DOHH2 (cell line): Measurements from ENCODE around the gene FNDC3B.

Experiments
- H3F3A ChIP-seq: fragments of 200-600 bp; sonication (generic), shearing (Covaris generic); 2 replicates; pipeline ENCODE4 v1.6.0; 2016; ENCODE audit warnings: antibody characterized with exemption, mild to moderate bottlenecking; ENCODE audit not compliant: control insufficient read depth, insufficient read depth
- H3K27ac ChIP-seq: fragments of 200-600 bp; sonication (generic); 2 replicates; pipeline ENCODE4 v1.5.1; 2014; ENCODE audit warnings: low read depth, mild to moderate bottlenecking, low read length, moderate library complexity
- H3K27me3 ChIP-seq: fragments of 200-600 bp; sonication (generic); 2 replicates; pipeline ENCODE4 v1.6.1; 2014; ENCODE audit warnings: mild to moderate bottlenecking, low read length, mixed read lengths; ENCODE audit not compliant: control insufficient read depth
- H3K36me3 ChIP-seq: fragments of 200-600 bp; sonication (generic); 2 replicates; pipeline ENCODE4 v1.6.1; 2014; ENCODE audit warnings: mild to moderate bottlenecking, low read length, moderate library complexity, mixed read lengths; ENCODE audit not compliant: control insufficient read depth
- H3K4me1 ChIP-seq: fragments of 200-600 bp; sonication (generic); 2 replicates; pipeline ENCODE4 v1.6.1; 2014; ENCODE audit warnings: mild to moderate bottlenecking, low read length, mixed read lengths; ENCODE audit not compliant: control insufficient read depth
- H3K4me2 ChIP-seq: fragments of 200-600 bp; sonication (generic); 2 replicates; pipeline ENCODE4 v1.6.0; 2014; ENCODE audit warnings: mild to moderate bottlenecking, low read length, moderate library complexity
- H3K4me3 ChIP-seq: fragments of 200-600 bp; sonication (generic); 2 replicates; pipeline ENCODE4 v1.5.1; 2014; ENCODE audit warnings: mild to moderate bottlenecking, low read length, mixed read lengths
- H3K79me2 ChIP-seq: fragments of 200-600 bp; sonication (generic); 2 replicates; pipeline ENCODE4 v1.6.1; 2014; ENCODE audit warnings: mild to moderate bottlenecking, low read length, mixed read lengths; ENCODE audit not compliant: control insufficient read depth
- H3K9me2 ChIP-seq: fragments of 200-600 bp; sonication (generic); replicated peaks from 2 replicates; pipeline ENCODE4 v1.6.1; 2014; ENCODE audit warnings: mild to moderate bottlenecking, low read length, mixed read lengths; ENCODE audit not compliant: control insufficient read depth
- H3K9me3 ChIP-seq: fragments of 200-600 bp; sonication (generic); 2 replicates; pipeline ENCODE4 v1.6.1; 2014; ENCODE audit warnings: antibody characterized with exemption, low read length, mixed read lengths; ENCODE audit not compliant: control insufficient read depth, insufficient read depth
- H4K20me1 ChIP-seq: fragments of 200-600 bp; sonication (generic); 2 replicates; pipeline ENCODE4 v1.6.0; 2014; ENCODE audit warnings: low read depth, mild to moderate bottlenecking, antibody characterized with exemption, low read length, moderate library complexity; ENCODE audit not compliant: control insufficient read depth, insufficient read depth
- EZH2phosphoT487 ChIP-seq: fragments of 200-600 bp; sonication (generic); IDR thresholded peaks from 2 replicates; pipeline ENCODE4 v1.6.1; 2017; ENCODE audit warnings: borderline replicate concordance, mild to moderate bottlenecking, antibody characterized with exemption, low read length, moderate library complexity, mixed read lengths
- TF ChIP-seq, protein P1 (sequence below): fragments of 200-600 bp; sonication (generic); IDR thresholded peaks from one replicate; pipeline ENCODE4 v1.5.1; 2014; ENCODE audit warnings: antibody characterized with exemption, mild to moderate bottlenecking, low read depth, low read length; ENCODE audit not compliant: poor library complexity, severe bottlenecking

FNDC3B gene

GRCh38 chr3:172198428-172198827, 159.1 kb downstream of the FNDC3B start:
- Histone ChIP-seq H3K27ac (no peak overlapping the region), H4K20me1 (no peaks in the 10 kb centered on the region), H3K79me2 (no peaks in the 10 kb centered on the region), H3K27me3 (no peaks in the 10 kb centered on the region), H3K4me1 (no peaks in the 10 kb centered on the region), H3K4me3 (no peak overlapping the region), H3K36me3 (no peaks in the 10 kb centered on the region), H3K4me2 (no peak overlapping the region), H3K9me3 (no peaks in the 10 kb centered on the region), H3K9me2 (no peaks in the 10 kb centered on the region), H3F3A (no peaks in the 10 kb centered on the region)
- TF ChIP-seq, protein P1, sequence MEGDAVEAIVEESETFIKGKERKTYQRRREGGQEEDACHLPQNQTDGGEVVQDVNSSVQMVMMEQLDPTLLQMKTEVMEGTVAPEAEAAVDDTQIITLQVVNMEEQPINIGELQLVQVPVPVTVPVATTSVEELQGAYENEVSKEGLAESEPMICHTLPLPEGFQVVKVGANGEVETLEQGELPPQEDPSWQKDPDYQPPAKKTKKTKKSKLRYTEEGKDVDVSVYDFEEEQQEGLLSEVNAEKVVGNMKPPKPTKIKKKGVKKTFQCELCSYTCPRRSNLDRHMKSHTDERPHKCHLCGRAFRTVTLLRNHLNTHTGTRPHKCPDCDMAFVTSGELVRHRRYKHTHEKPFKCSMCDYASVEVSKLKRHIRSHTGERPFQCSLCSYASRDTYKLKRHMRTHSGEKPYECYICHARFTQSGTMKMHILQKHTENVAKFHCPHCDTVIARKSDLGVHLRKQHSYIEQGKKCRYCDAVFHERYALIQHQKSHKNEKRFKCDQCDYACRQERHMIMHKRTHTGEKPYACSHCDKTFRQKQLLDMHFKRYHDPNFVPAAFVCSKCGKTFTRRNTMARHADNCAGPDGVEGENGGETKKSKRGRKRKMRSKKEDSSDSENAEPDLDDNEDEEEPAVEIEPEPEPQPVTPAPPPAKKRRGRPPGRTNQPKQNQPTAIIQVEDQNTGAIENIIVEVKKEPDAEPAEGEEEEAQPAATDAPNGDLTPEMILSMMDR, result no peak
- no peak for TF ChIP-seq EZH2phosphoT487

DNA sequence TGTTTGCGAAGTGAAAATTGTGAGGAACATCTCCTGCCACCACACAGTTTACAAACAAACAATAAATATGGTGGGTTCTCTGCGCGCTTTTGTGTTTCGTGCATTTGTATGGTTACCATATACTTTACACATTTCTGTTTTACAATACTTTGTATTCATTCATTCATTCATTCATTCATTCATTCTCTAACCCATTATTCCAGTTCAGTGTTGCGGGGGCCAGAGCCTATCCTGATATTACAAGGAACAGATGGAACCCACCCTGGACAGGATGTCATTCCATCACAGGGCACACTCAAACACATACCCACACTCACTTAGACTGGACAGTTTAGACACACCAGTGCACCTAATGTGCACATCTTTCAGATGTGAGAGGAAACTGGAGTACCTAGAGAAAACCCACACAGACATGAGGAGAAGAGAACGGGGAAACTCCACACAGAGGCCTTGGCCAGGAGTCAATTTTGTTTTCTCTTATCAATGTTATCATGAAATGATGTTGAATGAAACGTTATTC, 160.5 kb downstream of the FNDC3B start:
- H3K4me1 ChIP-seq, result no peaks in the 10 kb centered on the region
- H3K4me3 ChIP-seq, result no peak overlapping the region
- H4K20me1 ChIP-seq, result no peaks in the 10 kb centered on the region
- no peak overlapping the region for H3K27ac ChIP-seq
- H3K4me2 ChIP-seq, result no peak overlapping the region
- H3K36me3 ChIP-seq, result no peaks in the 10 kb centered on the region
- H3F3A ChIP-seq, result no peaks in the 10 kb centered on the region
- H3K9me2 ChIP-seq, result no peaks in the 10 kb centered on the region
- H3K79me2 ChIP-seq, result no peaks in the 10 kb centered on the region
- TF ChIP-seq, protein P1, result no peak
- TF ChIP-seq EZH2phosphoT487, result no peak
- H3K27me3 ChIP-seq, result no peaks in the 10 kb centered on the region
- no peaks in the 10 kb centered on the region for H3K9me3 ChIP-seq

DNA sequence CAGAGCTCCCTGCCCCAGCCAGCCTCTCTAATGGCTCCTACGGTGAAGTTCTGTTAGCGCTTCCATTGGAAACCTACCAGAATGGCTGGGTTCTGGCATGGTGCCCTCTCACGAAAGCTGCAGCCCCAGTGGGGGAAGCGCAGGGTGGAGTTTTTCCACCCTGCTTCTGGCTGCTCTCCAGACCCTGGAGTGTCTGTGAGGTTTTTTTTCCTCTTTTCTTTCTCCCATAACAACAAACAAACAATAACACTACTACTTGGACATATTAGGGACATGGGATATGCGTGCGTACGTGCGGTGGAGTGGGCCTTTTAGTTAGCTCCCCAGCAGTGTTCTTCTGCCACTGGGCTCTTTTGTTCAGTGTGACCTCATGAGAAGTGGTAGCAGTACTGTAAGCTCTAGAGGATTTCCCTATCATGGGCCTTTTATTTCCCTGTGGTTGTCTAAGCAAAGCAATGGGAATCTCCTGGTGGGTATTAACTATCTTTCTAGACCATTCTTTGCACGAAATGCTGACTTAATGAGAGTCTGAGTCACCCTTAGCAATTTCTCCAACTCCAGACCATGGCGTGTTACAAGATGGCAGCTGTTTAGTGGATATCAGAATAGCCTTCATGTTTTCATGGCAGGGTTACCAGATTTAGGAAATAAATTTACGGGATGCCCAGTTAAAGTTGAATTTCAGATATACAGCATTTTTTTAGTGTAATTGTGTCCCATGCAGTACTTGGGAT, 161.9 kb downstream of the FNDC3B start:
- Histone ChIP-seq H3K27ac (no peak overlapping the region), H3K4me3 (no peak overlapping the region), H3K79me2 (no peaks in the 10 kb centered on the region), H3K36me3 (no peaks in the 10 kb centered on the region), H4K20me1 (no peaks in the 10 kb centered on the region), H3K9me2 (no peaks in the 10 kb centered on the region), H3K27me3 (no peaks in the 10 kb centered on the region), H3K9me3 (no peaks in the 10 kb centered on the region), H3K4me2 (no peak overlapping the region), H3F3A (no peaks in the 10 kb centered on the region), H3K4me1 (no peaks in the 10 kb centered on the region)
- TF ChIP-seq EZH2phosphoT487, result no peak
- TF ChIP-seq, protein P1, result no peak
